Measurements from ENCODE around the gene MACROD2.

MACROD2 gene

GRCh38 chr20:15032352-15032622 is 1037.0 kb downstream of the MACROD2 start:
- DNase-seq = no peak

GRCh38 chr20:15033269-15033668 is 1038.0 kb downstream of the MACROD2 start:
- no peak for DNase-seq

GRCh38 chr20:15033891-15034290 is 1038.6 kb downstream of the MACROD2 start:
- no peak for DNase-seq

- no peak for DNase-seq
These were observed 1041.6 kb downstream of the MACROD2 start for GRCh38 chr20:15036948-15037347.

GRCh38 chr20:15039088-15039752 is 1043.9 kb downstream of the MACROD2 start:
- no peak for DNase-seq

- no peak for DNase-seq
These were observed 1047.4 kb downstream of the MACROD2 start for GRCh38 chr20:15042723-15043122.

GRCh38 chr20:15045246-15045645 is 1049.9 kb downstream of the MACROD2 start:
- DNase-seq = no peak

GRCh38 chr20:15047042-15047441 is 1051.7 kb downstream of the MACROD2 start:
- no peak for DNase-seq

- DNase-seq = no peak
These were observed 1052.3 kb downstream of the MACROD2 start for GRCh38 chr20:15047601-15048000.

GRCh38 chr20:15056246-15056645 is 1060.9 kb downstream of the MACROD2 start:
- no peak for DNase-seq

GRCh38 chr20:15058841-15059240 is 1063.5 kb downstream of the MACROD2 start:
- no peak for DNase-seq

GRCh38 chr20:15059438-15059837 is 1064.1 kb downstream of the MACROD2 start:
- DNase-seq = no peak

GRCh38 chr20:15060265-15061060 is 1065.1 kb downstream of the MACROD2 start:
- DNase-seq = no peak

- DNase-seq = no peak
These were observed 1065.7 kb downstream of the MACROD2 start for GRCh38 chr20:15061061-15061430.

GRCh38 chr20:15061955-15062354 is 1066.6 kb downstream of the MACROD2 start:
- no peak for DNase-seq

GRCh38 chr20:15063081-15063480 is 1067.8 kb downstream of the MACROD2 start:
- no peak for DNase-seq

GRCh38 chr20:15064741-15065140 is 1069.4 kb downstream of the MACROD2 start:
- DNase-seq = no peak

GRCh38 chr20:15065794-15066193 is 1070.5 kb downstream of the MACROD2 start:
- no peak for DNase-seq

GRCh38 chr20:15068486-15068885 is 1073.2 kb downstream of the MACROD2 start:
- DNase-seq = no peak

GRCh38 chr20:15069355-15069754 is 1074.0 kb downstream of the MACROD2 start:
- DNase-seq = no peak

- DNase-seq = no peak
These were observed 1075.9 kb downstream of the MACROD2 start for GRCh38 chr20:15071085-15071808.

GRCh38 chr20:15072316-15072715 is 1077.0 kb downstream of the MACROD2 start:
- DNase-seq = no peak

- DNase-seq = no peak
These were observed 1080.3 kb downstream of the MACROD2 start for GRCh38 chr20:15075586-15075985.

- no peak for DNase-seq
These were observed 1081.5 kb downstream of the MACROD2 start for GRCh38 chr20:15076785-15077184.
